HFF-Myc (cell line): Measurements from ENCODE around the gene UMAD1.
"Not testable (repeated sequence)": the region's sequence is repeated elsewhere in the genome, so short reads cannot be mapped to it uniquely, and the experiment has no call there.

ENCODE experiments used
- DNase-seq: peaks from one replicate; pipeline ENCODE4 v3.0.0-alpha.2; 2011; ENCODE audit warnings: low read depth; ENCODE audit errors: extremely low read depth
- H3K4me3 ChIP-seq: replicated peaks from 2 replicates; pipeline ENCODE4 v1.5.1; 2011; ENCODE audit warnings: low read depth, mild to moderate bottlenecking, control low read depth, low read length
- TF ChIP-seq, protein P1 (sequence below): IDR thresholded peaks from 2 replicates; pipeline ENCODE4 v1.5.1; 2012; ENCODE audit warnings: mild to moderate bottlenecking, low read depth, low read length, control low read depth; ENCODE audit errors: missing control alignments

The UMAD1 gene

DNA sequence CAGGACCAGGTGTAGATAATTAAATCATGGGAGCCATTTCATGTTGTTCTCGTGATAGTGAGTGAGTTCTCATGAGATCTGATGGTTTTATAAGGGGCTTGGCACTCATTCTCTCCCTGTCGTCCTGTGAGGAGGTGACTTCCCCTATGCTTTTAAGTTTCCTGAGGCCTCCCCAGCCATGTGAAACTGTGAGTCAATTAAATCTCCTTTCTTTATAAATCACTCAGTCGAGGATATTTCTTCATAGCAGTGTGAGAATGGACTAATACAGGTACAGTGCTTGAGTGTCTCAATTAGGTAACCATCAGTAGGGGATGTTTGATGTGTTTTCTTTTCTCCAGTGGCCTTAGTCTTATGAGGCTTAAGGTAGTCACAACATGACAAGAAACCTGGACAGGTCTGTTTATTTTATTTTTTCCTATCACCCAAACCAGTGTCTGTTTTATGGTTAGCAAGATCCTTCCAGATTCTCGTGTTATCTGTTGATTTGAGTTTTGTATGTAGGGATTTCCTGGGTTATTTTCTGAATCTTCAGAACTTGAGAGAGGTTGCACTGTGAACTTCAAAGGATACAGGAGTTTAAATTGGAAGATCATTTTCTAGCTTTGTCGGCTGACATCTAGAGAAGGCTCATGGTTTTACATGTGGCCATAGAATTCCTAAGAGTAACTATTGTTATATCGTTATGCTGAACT is 32.1 kb downstream of the UMAD1 start:
- no peak overlapping the region for H3K4me3 ChIP-seq
- DNase-seq = no peak
- TF ChIP-seq, protein P1, sequence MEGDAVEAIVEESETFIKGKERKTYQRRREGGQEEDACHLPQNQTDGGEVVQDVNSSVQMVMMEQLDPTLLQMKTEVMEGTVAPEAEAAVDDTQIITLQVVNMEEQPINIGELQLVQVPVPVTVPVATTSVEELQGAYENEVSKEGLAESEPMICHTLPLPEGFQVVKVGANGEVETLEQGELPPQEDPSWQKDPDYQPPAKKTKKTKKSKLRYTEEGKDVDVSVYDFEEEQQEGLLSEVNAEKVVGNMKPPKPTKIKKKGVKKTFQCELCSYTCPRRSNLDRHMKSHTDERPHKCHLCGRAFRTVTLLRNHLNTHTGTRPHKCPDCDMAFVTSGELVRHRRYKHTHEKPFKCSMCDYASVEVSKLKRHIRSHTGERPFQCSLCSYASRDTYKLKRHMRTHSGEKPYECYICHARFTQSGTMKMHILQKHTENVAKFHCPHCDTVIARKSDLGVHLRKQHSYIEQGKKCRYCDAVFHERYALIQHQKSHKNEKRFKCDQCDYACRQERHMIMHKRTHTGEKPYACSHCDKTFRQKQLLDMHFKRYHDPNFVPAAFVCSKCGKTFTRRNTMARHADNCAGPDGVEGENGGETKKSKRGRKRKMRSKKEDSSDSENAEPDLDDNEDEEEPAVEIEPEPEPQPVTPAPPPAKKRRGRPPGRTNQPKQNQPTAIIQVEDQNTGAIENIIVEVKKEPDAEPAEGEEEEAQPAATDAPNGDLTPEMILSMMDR = no peak

DNA sequence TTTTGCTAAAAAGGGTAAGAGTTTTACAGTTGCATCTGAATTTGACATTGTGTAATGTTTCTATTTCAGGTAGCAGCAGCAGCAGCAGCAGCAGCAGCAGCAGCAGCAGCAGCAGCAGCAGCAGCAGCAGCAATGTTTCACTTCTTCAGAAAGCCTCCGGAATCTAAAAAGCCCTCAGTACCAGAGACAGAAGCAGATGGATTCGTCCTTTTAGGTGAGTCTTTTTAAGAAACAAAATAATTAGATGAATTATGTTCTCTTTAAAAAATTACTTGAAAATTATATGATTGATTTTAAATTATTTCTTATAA is 32.6 kb downstream of the UMAD1 start:
- no peak overlapping the region for H3K4me3 ChIP-seq
- TF ChIP-seq, protein P1 = no peak
- no peak for DNase-seq

DNA sequence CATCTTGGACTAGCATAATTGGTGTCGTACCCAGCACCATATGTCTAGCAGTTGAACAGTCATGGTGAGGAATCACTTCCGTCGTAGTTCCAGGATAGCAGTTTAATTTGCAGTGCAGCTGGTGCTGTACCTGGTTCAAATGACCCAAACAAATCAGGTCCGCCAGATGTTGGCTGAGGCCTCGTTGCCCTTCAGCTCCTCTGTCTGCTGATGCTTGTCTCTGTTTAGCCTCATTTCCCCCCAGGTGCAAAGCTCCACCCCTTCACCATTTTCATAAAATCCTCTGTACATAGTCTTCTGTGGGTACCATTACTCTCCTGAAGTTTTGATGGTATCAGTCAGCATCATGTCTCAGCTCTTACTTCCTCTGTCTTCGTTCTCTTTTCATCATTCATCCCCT is 35.1 kb downstream of the UMAD1 start:
- H3K4me3 ChIP-seq = no peak overlapping the region
- TF ChIP-seq, protein P1 = no peak
- no peak for DNase-seq

DNA sequence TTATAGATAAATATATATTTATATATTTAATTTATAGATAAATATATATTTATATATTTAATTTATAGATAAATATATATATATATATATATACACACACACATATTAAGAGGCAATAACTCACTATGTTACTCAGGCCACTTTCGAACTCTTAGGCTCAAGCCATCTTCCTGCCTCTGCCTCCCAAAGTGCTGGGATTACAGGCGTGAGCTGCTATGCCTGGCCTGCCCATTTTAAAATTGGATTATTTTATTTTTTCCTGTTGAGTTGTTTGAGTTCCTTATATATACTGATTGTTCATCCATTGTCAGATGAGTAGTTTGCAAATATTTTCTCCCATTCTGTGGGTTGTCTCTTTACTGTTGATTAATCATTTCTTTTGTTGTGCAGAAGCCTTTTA is 39.1 kb downstream of the UMAD1 start:
- DNase-seq, H3K4me3 ChIP-seq: not testable (repeated sequence)

DNA sequence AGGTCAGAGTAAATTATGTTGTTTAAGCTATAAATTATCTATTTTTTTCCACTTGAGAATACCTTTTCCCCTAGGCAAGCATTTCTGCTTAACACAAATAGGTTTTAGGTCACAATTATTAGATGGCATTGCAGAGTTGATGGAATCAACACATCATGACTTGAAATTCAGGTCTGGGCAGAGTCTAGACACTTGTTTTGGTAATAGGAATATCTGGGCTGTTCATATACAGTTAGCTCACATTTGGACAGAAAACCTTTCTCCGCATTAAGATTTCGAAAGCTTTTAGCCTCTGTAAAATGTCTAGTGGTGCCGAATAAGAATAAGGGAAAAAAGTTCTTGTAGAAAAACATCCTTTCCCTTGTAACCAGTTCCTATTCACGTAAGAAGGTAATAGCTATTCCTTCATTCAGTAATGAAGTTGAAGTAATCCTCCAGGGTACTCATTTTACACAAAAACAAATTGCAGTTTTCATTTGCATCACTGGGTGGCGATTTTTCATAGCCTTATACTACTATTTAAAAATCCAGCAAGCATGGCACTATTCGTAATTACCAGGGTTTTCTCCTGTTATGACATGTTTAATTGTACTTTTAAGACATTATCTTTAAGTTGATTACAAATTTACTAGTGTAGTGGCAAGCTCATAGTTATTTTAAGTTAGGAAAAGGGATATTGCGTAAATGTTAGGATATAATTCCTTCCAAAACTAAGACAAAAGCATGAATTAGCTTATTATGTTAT is 40.8 kb downstream of the UMAD1 start:
- H3K4me3 ChIP-seq = no peak overlapping the region
- TF ChIP-seq, protein P1 = peak; percentile 31
- no peak for DNase-seq

DNA sequence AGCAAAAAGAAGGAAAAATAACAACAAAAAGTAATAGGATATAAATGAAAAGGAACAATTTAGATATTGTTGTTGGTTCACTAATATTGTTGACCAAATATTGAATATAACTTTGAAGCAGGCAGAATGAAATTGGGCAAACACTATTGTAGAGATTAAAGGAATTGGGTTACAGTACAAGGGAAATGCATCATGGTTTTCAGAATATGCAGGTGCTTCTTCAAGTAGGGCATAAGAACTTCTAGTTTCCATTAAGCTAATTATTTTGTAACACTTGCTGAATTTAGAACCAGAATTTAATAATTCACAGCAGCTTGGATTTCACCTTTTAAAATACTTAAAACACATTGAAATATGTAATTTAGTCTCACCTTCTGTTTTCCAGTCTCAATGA is 41.4 kb downstream of the UMAD1 start:
- DNase-seq = no peak
- TF ChIP-seq, protein P1 = no peak

DNA sequence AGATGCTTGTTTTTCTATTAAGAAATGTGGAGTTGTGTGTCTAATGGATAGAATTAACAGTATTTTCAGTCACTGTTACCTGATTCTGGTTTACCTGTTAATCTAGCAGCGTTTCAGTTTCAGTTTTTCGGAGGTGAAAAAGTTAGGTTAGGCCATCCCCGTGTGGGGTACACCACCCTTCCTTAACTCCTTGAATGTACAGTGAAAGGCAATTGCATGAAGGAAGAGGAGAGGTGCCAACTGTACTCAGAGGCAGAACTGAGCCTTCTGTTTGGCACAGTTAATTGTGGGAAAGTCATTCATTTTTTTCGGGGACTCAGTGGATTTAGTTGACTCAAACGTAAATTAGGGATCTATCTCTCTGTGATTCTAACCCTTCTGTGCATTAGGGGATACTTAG is 42.3 kb downstream of the UMAD1 start:
- no peak for DNase-seq
- no peak overlapping the region for H3K4me3 ChIP-seq
- TF ChIP-seq, protein P1 = no peak

More for the DNA sequence above, 41.4 kb downstream of the UMAD1 start:
- no peak overlapping the region for H3K4me3 ChIP-seq
